GM18870 (cell line): ENCODE results near the gene PKD2L2.
"Not testable (repeated sequence)": the region's sequence is repeated elsewhere in the genome, so short reads cannot be mapped to it uniquely, and the experiment has no call there.

Source experiments
- ATAC-seq: cut with Tn5 transposase; IDR thresholded peaks from one replicate; pipeline ENCODE4 v1.9.1; 2021; ENCODE audit warnings: moderate library complexity; ENCODE audit not compliant: unreplicated experiment

Gene PKD2L2

DNA sequence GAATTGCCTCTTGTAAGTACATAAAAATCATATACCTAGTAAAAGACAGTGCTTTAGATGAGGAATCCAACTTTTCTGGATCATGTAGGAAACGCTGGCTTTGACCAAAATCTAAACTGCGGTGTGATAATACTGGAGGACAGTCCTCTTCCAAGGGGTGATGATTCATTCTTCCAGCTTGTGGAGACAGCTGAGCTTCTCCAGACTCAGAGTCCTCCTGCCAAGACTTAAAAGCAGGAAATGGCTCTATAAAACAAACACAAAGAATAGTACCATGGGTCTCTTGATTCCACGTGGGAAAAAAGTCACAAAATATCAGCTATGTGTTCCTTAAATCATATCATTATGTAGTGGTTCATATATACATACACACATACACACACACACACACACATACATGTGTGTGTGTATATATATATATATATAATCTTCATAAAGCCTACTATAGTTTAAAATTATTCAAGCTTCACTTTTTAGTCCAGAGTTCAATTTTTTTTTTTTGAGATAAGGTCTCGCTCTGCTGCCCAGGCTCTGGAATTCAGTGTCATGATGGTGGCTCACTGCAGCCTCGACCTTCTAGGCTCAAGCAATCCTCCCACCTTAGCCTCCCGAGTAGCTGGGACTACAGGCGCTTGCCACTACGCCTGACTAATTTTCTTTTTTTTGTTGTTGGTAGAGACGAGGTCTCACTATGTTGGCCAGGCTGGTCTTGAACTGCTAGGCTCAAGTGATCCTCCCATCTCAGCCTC is 65.0 kb downstream of the PKD2L2 start:
- no peak for ATAC-seq

DNA sequence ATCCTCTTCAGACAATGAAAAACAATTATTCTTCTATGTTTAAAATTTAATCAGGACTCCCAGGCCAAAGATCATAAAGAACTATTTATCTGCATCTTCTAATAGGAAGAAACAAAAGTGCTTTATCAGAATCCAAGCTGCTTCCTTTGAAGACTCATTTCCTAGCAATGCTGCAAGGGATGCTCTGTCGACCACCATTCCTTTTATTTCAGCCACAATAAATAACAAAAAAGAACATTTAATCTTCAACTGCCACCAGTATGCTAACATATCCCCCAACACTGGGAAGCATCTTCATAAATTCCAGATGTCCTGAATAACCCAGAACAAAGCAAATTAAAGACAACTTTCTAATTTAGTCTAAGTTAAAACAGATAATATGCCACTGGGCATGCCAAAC is 68.7 kb downstream of the PKD2L2 start:
- no peak for ATAC-seq

DNA sequence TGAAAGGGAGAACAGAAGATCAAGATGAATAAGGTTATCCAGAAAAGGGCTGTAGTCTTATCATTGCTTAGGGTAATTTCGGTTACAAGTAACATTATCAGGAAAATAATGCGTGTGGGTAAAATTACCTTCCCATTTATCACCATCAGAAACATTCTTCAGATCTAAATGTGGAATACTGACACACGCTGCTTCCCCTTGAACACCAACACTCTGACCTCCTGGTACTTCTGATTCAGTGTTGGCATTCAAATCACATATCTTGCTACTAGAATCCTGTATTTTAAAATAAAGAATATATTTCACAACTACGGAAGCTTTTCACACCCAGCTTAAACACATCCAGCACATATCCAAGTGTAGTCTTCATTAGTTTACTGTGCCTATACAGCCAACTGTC is 70.2 kb downstream of the PKD2L2 start:
- no peak for ATAC-seq

DNA sequence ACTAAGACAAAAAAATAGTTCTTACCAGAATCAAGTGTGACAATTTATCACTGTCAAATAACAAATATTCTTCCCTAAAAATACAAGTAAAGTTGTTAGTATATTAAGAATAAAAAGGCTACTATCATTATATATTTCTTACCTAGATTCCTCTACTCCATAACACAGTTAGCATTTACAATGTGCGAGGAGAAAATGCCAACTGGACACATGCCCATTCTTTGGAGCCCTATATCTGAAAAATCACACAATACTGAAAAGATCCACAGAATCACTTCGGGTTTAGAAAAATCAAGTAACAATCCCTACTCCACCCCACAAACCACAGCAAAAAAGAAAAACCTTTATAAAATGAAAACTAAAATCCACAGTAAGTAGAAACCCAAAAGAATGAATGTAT is 70.9 kb downstream of the PKD2L2 start:
- ATAC-seq: no peak

DNA sequence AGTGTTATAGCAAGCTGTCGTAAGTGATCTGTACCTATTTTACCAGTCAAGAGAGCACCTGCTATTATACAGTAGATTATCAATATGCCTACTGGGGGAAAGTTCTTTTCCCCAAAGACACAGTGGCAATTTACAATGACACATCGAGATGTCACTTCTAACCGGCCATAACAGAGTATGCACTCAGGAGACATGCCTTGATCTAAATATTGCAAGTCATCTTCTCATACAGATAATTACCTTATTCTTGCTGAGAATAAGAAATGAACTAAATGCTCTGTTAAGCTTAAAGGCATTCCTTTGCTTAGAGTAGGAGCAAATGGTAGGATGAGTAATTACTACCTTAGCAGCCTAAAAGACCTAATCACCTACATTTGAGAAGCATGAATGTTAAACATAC is 71.6 kb downstream of the PKD2L2 start:
- no peak for ATAC-seq

DNA sequence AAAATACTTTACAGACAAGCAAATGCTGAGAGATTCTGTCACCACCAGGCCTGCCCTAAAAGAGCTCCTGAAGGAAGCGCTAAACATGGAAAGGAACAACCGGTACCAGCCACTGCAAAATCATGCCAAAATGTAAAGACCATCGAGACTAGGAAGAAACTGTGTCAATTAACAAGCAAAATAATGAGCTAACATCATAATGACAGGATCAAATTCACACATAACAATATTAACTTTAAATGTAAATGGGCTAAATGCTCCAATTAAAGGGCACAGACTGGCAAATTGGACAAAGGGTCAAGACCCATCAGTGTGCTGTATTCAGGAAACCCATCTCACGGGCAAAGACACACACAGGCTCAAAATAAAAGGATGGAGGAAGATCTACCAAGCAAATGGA is 81.1 kb downstream of the PKD2L2 start:
- not testable (repeated sequence) for ATAC-seq

DNA sequence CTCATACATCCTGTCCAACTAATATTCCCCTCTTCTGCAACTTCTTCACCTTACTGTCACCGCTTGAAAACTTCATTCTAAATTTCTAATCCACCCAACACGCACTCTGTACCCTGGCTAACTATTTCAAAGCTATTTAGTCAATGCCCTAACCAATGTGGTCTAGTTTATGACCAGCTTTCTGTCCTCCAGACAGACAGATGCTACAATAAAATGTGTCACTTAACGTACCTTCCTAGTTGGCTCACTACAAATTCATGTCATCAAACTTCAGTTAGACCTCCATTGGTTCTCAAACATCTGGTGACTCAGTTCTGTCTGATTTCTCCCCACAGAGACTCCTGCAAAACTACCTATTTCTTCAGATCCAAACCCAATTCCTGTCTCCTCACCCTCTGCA is 86.0 kb downstream of the PKD2L2 start:
- ATAC-seq: no peak

DNA sequence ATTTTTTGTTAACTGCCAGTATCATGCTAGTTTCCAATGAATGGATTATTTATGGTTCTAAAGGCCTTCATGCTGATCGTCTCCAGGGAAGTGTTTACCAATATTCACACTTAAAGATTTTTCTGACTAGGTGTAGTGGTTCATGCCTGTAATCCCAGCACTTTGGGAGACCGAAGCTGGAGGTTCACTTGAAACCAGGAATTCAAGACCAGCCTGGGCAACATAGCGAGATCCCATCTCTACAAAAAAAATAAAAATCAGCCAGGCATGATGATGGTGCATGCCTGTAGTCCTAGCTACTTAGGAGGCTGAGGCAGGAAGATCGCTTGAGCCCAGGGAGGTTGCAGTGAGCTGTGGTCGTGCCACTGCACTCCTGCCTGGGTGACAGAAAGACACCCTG is 100.2 kb downstream of the PKD2L2 start:
- ATAC-seq: no peak
